Breast epithelium (tissue), 4 donors: ENCODE measurements around the gene TLK1. TPM values are rescaled to one million over a fixed set of nuclear protein-coding genes. Genes with fewer than 3 reads are reported as not detected.
"Not testable (repeated sequence)": the region's sequence is repeated elsewhere in the genome, so short reads cannot be mapped to it uniquely, and the experiment has no call there.

ENCODE experiments used
- DNase-seq, 2 donors: peaks; one replicate each; pipeline ENCODE4 v3.0.0-alpha.2; 2019; ENCODE audit warnings: low spot score in 2 of 2
- H3K27ac ChIP-seq, 2 donors: fragments of 200-600 bp; sonication (generic) in 1 of 2; one replicate each; pipeline ENCODE4 v1.5.1; 2016 to 2019; ENCODE audit warnings: mild to moderate bottlenecking in 1 of 2
- H3K27me3 ChIP-seq, 2 donors: fragments of 200-600 bp; sonication (generic) in 1 of 2; one replicate each; pipeline versions ENCODE4 v1.5.1 to v1.6.0; 2017 to 2019; ENCODE audit warnings: control low read depth in 1 of 2, mild to moderate bottlenecking in 1 of 2
- H3K36me3 ChIP-seq: fragments of 200-600 bp; one replicate; pipeline ENCODE4 v1.5.1; 2019
- H3K4me1 ChIP-seq, 2 donors: fragments of 200-600 bp; sonication (generic); one replicate each; pipeline ENCODE4 v1.5.1; 2016 to 2019; ENCODE audit warnings: control low read depth in 1 of 2
- H3K4me3 ChIP-seq, 3 donors: fragments of 200-600 bp; sonication (generic); 1 replicate in 2 of 3; 2 replicates in 1 of 3; pipeline ENCODE4 v1.5.1; 2016 to 2019; ENCODE audit warnings: mild to moderate bottlenecking in 3 of 3, moderate library complexity in 2 of 3
- H3K9me3 ChIP-seq, 2 donors: fragments of 200-600 bp; sonication (generic) in 1 of 2; one replicate each; pipeline ENCODE4 v1.5.1; 2016 to 2019; ENCODE audit warnings: control low read depth in 1 of 2
- CTCF ChIP-seq, 3 donors: fragments of 450-650 bp; IDR thresholded peaks; one replicate each; pipeline ENCODE4 v1.5.1; 2016 to 2017; ENCODE audit warnings: antibody characterized with exemption in 3 of 3, mild to moderate bottlenecking in 3 of 3, moderate library complexity in 3 of 3
- POLR2A ChIP-seq: fragments of 450-650 bp; IDR thresholded peaks from one replicate; pipeline ENCODE4 v1.6.1; 2016; ENCODE audit warnings: antibody characterized with exemption, mild to moderate bottlenecking, moderate library complexity
- POLR2AphosphoS5 ChIP-seq, 3 donors: sonication (generic); formaldehyde crosslinking; IDR thresholded peaks; one replicate each; pipeline ENCODE4 v1.6.1; 2017; ENCODE audit warnings: antibody characterized with exemption in 3 of 3
- intact Hi-C: fragments of 100-400 bp; cut with DNase I; formaldehyde crosslinking; loops from one replicate; pipeline ENCODE4 v1.15.1; 2023; ENCODE audit warnings: low total_unique reads
- total RNA-seq, 3 donors: library from RNA; depleted of rRNA; stranded (reverse); fragments of >200 nt; gene quantifications; one replicate each; pipeline ENCODE4 v1.1.0, GENCODE V29; 2016

The TLK1 gene
- total RNA-seq, 3 donors from 2014 or later: 34.1 to 45.7 (median 40.6) TPM

- Histone ChIP-seq H3K4me3 (no peak overlapping the region), H3K27me3 (no peaks in the 10 kb centered on the region), H3K36me3 (no peaks in the 10 kb centered on the region), H3K27ac (no peak overlapping the region), H3K9me3 (peaks cover 11 to 33% of the 10 kb centered on the region in 2 donors), H3K4me1 (no peaks in the 10 kb centered on the region)
- no peak for TF ChIP-seq CTCF (IDR thresholded peaks at IDR 0.05)
- no peak for TF ChIP-seq POLR2AphosphoS5 (IDR thresholded peaks at IDR 0.05)
- TF ChIP-seq POLR2A: no peak
- DNase-seq: no peak
- intact Hi-C loops: no loop called here
Measured at GRCh38 chr2:171095014-171095582, 65.6 kb downstream of the TLK1 start.

GRCh38 chr2:171091517-171091916, 69.2 kb downstream of the TLK1 start:
- H3K36me3 ChIP-seq, H3K27ac ChIP-seq, H3K4me1 ChIP-seq, H3K27me3 ChIP-seq, H3K4me3 ChIP-seq, DNase-seq, intact Hi-C loops, H3K9me3 ChIP-seq: not testable (repeated sequence)

- H3K27ac ChIP-seq: no peak overlapping the region
- no peaks in the 10 kb centered on the region for H3K36me3 ChIP-seq
- no peaks in the 10 kb centered on the region for H3K27me3 ChIP-seq
- no peak overlapping the region for H3K4me3 ChIP-seq
- intact Hi-C loops: no loop called here
- H3K4me1 ChIP-seq: no peaks in the 10 kb centered on the region
- H3K9me3 ChIP-seq: no peaks in the 10 kb centered on the region
- no peak for TF ChIP-seq POLR2AphosphoS5 (IDR thresholded peaks at IDR 0.05)
- TF ChIP-seq CTCF (IDR thresholded peaks at IDR 0.05): no peak
- no peak for TF ChIP-seq POLR2A
- DNase-seq: no peak
Measured at GRCh38 chr2:171089489-171089888, 71.2 kb downstream of the TLK1 start.

DNA sequence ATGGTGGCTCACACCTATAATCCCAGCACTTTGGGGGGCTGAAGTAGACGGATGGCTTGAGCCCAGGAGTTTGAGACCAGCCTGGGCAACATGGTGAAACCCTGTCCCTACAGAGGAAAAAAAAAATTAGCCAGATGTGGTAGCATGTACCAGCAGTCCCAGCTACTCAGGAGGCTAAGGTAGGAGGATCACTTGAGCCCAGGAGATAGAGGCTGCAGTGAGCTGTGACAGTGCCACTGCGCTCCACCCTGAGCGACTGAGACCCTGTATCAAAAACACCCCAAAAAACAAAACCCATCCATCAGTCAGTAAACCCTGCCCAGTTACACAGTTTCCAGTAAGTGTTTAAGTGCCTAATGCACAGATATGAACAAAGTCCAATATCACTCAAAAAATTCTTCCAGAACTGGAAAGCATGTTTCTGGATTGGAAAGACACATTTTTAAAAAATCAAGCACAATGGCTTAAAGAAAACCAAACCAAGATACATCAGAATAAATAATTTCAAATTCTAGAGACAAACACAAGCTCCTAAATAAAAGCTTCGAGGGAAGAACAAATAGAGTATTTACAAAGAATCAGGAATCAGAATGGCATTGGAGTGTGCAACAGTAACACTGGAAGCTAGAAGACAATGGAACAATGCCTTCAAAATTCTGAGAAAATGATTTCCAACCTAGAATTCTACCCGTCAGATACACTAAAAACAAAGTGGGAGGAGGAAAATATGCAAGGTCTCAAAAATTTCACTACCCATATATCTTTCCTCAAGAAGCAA, 72.4 kb downstream of the TLK1 start:
- Histone ChIP-seq H3K4me1 (no peaks in the 10 kb centered on the region), H3K27ac (no peak overlapping the region), H3K4me3 (no peak overlapping the region), H3K9me3 (no peaks in the 10 kb centered on the region), H3K27me3 (no peaks in the 10 kb centered on the region), H3K36me3 (no peaks in the 10 kb centered on the region)
- no peak for TF ChIP-seq POLR2A
- no peak for DNase-seq
- intact Hi-C loops: no loop called here

DNA sequence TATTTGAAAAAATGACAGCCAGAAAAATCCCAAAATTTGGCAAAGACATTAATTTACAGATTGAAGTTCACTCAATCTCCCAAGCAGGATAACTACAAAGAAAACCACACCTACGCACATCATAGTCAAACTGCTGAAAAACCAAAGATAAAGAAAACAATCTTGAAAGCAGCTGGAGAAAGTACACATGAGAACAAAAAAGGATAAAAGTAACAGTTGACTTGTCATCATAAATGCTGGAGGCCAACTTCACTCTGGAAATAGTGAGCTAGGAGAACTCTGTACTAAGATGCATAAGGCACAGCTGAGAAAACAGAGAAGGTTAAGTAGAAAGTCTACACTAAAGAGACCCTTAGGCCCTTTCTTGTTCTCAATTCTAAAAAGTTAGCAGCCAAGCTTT, 73.1 kb downstream of the TLK1 start:
- H3K36me3 ChIP-seq: no peaks in the 10 kb centered on the region
- intact Hi-C loops: no loop called here
- no peaks in the 10 kb centered on the region for H3K9me3 ChIP-seq
- H3K27me3 ChIP-seq: no peaks in the 10 kb centered on the region
- TF ChIP-seq CTCF (IDR thresholded peaks at IDR 0.05) (no peak), POLR2AphosphoS5 (IDR thresholded peaks at IDR 0.05) (no peak), POLR2A (no peak)
- no peak overlapping the region for H3K27ac ChIP-seq
- H3K4me1 ChIP-seq: no peaks in the 10 kb centered on the region
- DNase-seq: no peak
- no peak overlapping the region for H3K4me3 ChIP-seq
